H9 (cell line): ENCODE data around the gene ZNF10. TPM values are rescaled to one million over a fixed set of nuclear protein-coding genes. Genes with fewer than 3 reads are reported as not detected.

ENCODE experiments used
- DNase-seq: peaks from one replicate; pipeline ENCODE4 v3.0.0-alpha.2; 2017
- H2AFZ ChIP-seq: one replicate; pipeline ENCODE4 v1.6.1; 2013; ENCODE audit warnings: mild to moderate bottlenecking, low read length, control low read depth, moderate library complexity
- H2AK5ac ChIP-seq: 2 replicates; pipeline ENCODE4 v1.6.1; 2013; ENCODE audit warnings: low read length, control low read depth, mixed read lengths; ENCODE audit not compliant: insufficient read length
- H2BK120ac ChIP-seq: one replicate; pipeline ENCODE4 v1.6.1; 2013; ENCODE audit warnings: low read depth, mild to moderate bottlenecking, low read length, control low read depth, inconsistent platforms; ENCODE audit not compliant: poor library complexity, severe bottlenecking
- H2BK12ac ChIP-seq: 2 replicates; pipeline ENCODE4 v1.6.1; 2013; ENCODE audit warnings: low read length, control low read depth, mixed read lengths, low read depth; ENCODE audit not compliant: insufficient read length
- H2BK15ac ChIP-seq: 2 replicates; pipeline ENCODE4 v1.6.1; 2013; ENCODE audit warnings: low read depth, low read length, control low read depth
- H2BK20ac ChIP-seq: one replicate; pipeline ENCODE4 v1.6.1; 2013; ENCODE audit warnings: low read depth, mild to moderate bottlenecking, low read length, control low read depth, inconsistent platforms; ENCODE audit not compliant: poor library complexity, severe bottlenecking
- H2BK5ac ChIP-seq: 2 replicates; pipeline ENCODE4 v1.6.1; 2013; ENCODE audit warnings: low read length, control low read depth, mixed read lengths; ENCODE audit not compliant: insufficient read length
- H3K14ac ChIP-seq: 2 replicates; pipeline ENCODE4 v1.6.1; 2013; ENCODE audit warnings: low read length, control low read depth; ENCODE audit not compliant: insufficient read depth
- H3K18ac ChIP-seq: 2 replicates; pipeline ENCODE4 v1.6.1; 2013; ENCODE audit warnings: low read depth, mild to moderate bottlenecking, mixed read lengths, low read length, control low read depth; ENCODE audit not compliant: insufficient read length
- H3K23ac ChIP-seq: 2 replicates; pipeline ENCODE4 v1.6.1; 2013; ENCODE audit warnings: low read length, control low read depth, mixed read lengths, low read depth; ENCODE audit not compliant: insufficient read length
- H3K23me2 ChIP-seq: 2 replicates; pipeline ENCODE4 v1.6.1; 2013; ENCODE audit warnings: low read depth, mild to moderate bottlenecking, mixed read lengths, low read length, control low read depth; ENCODE audit not compliant: insufficient read length, poor library complexity, severe bottlenecking
- H3K27ac ChIP-seq: 2 replicates; pipeline ENCODE4 v1.5.1; 2013; ENCODE audit warnings: low read length, control low read depth, mixed read lengths, low read depth; ENCODE audit not compliant: insufficient read length
- H3K27me3 ChIP-seq: 2 replicates; pipeline ENCODE4 v1.6.1; 2013; ENCODE audit warnings: low read length, control low read depth, inconsistent platforms; ENCODE audit not compliant: insufficient read depth
- H3K4ac ChIP-seq: 2 replicates; pipeline ENCODE4 v1.6.1; 2013; ENCODE audit warnings: low read depth, mild to moderate bottlenecking, control low read depth, inconsistent platforms, low read length, moderate library complexity
- H3K4me1 ChIP-seq: 2 replicates; pipeline ENCODE4 v1.6.1; 2013; ENCODE audit warnings: low read length, control low read depth, inconsistent platforms; ENCODE audit not compliant: insufficient read depth
- H3K4me2 ChIP-seq: 2 replicates; pipeline ENCODE4 v1.6.1; 2013; ENCODE audit warnings: low read length, control low read depth, mixed read lengths; ENCODE audit not compliant: insufficient read length, insufficient read depth
- H3K56ac ChIP-seq: 2 replicates; pipeline ENCODE4 v1.6.1; 2013; ENCODE audit warnings: low read depth, mild to moderate bottlenecking, mixed read lengths, low read length, control low read depth; ENCODE audit not compliant: insufficient read length
- H3K79me1 ChIP-seq: 2 replicates; pipeline ENCODE4 v1.6.1; 2013; ENCODE audit warnings: low read depth, mild to moderate bottlenecking, moderate library complexity, low read length, control low read depth, inconsistent platforms; ENCODE audit not compliant: insufficient read depth, poor library complexity, severe bottlenecking
- H3K79me2 ChIP-seq: 2 replicates; pipeline ENCODE4 v1.6.1; 2013; ENCODE audit warnings: low read length, control low read depth, inconsistent platforms; ENCODE audit not compliant: insufficient read depth
- H3K9ac ChIP-seq: 2 replicates; pipeline ENCODE4 v1.6.1; 2013; ENCODE audit warnings: low read length, control low read depth, mixed read lengths; ENCODE audit not compliant: insufficient read length; ENCODE audit errors: extremely low read depth
- H3K9me3 ChIP-seq: one replicate; pipeline ENCODE4 v1.6.1; 2013; ENCODE audit warnings: low read depth, low read length, inconsistent platforms; ENCODE audit not compliant: control insufficient read depth
- H3T11ph ChIP-seq: one replicate; pipeline ENCODE4 v1.6.1; 2013; ENCODE audit warnings: mild to moderate bottlenecking, low read length, control low read depth, inconsistent platforms
- H4K20me1 ChIP-seq: one replicate; pipeline ENCODE4 v1.6.1; 2013; ENCODE audit not compliant: control insufficient read depth, insufficient read length, insufficient read depth
- H4K5ac ChIP-seq: 2 replicates; pipeline ENCODE4 v1.6.1; 2013; ENCODE audit warnings: low read depth, mild to moderate bottlenecking, mixed read lengths, low read length, control low read depth; ENCODE audit not compliant: insufficient read length
- H4K8ac ChIP-seq: replicated peaks from 2 replicates; pipeline ENCODE4 v1.6.1; 2013; ENCODE audit warnings: low read length, control low read depth, mixed read lengths, low read depth; ENCODE audit not compliant: insufficient read length
- H4K91ac ChIP-seq: 2 replicates; pipeline ENCODE4 v1.6.1; 2013; ENCODE audit warnings: low read depth, mild to moderate bottlenecking, moderate library complexity, mixed read lengths, low read length, control low read depth; ENCODE audit not compliant: insufficient read length
- H3K27ac Mint-ChIP-seq, 3 experiments: 2 replicates in 2 of 3; 3 replicates in 1 of 3; pipeline ENCODE4 v1.8.0; 2020 to 2021; ENCODE audit warnings: mixed read lengths in 3 of 3, mild to moderate bottlenecking in 1 of 3, moderate library complexity in 1 of 3
- H3K27me3 Mint-ChIP-seq: 2 replicates; pipeline ENCODE4 v1.8.0; 2021; ENCODE audit warnings: low read depth, mild to moderate bottlenecking, moderate library complexity, mixed read lengths
- H3K36me3 Mint-ChIP-seq, 3 experiments: 2 replicates in 2 of 3; 3 replicates in 1 of 3; pipeline ENCODE4 v1.8.0; 2020 to 2021; ENCODE audit warnings: low read depth in 3 of 3, mixed read lengths in 3 of 3; ENCODE audit not compliant: insufficient read depth in 1 of 3
- H3K4me1 Mint-ChIP-seq, 2 experiments: 2 replicates each; pipeline ENCODE4 v1.8.0; 2020; ENCODE audit warnings: mixed read lengths in 2 of 2
- H3K4me3 Mint-ChIP-seq, 2 experiments: 2 replicates in 1 of 2; 3 replicates in 1 of 2; pipeline ENCODE4 v1.8.0; 2020 to 2021; ENCODE audit warnings: mild to moderate bottlenecking in 2 of 2, mixed read lengths in 2 of 2, moderate library complexity in 1 of 2
- H3K9me3 Mint-ChIP-seq, 2 experiments: 2 replicates in 1 of 2; 3 replicates in 1 of 2; pipeline ENCODE4 v1.8.0; 2020; ENCODE audit warnings: mild to moderate bottlenecking in 2 of 2, mixed read lengths in 2 of 2, moderate library complexity in 1 of 2
- WGBS: extraction: QIAGEN DNeasy Blood & Tissue Kit; methylation state at CpG from one replicate; pipeline ENCODE4 v1.1.7; 2013; ENCODE audit warnings: missing lambda C conversion rate, low lambda C conversion rate, mixed read lengths; ENCODE audit not compliant: insufficient read length; ENCODE audit errors: extremely low coverage; 5-methylcytosine and 5-hydroxymethylcytosine counted together
- total RNA-seq: library from RNA; stranded (reverse); gene quantifications from 2 replicates; pipeline ENCODE4 v1.2.1, GENCODE V29; 2021
- TF ChIP-seq, protein P1 (sequence below): fragments of 200-600 bp; sonication (generic); conservative IDR thresholded peaks from 3 replicates; pipeline ENCODE4 v1.8.0; 2021; ENCODE audit warnings: antibody characterized with exemption, mild to moderate bottlenecking

The ZNF10 gene
- total RNA-seq, 1 experiment from 2014 or later: 15.3 TPM

DNA sequence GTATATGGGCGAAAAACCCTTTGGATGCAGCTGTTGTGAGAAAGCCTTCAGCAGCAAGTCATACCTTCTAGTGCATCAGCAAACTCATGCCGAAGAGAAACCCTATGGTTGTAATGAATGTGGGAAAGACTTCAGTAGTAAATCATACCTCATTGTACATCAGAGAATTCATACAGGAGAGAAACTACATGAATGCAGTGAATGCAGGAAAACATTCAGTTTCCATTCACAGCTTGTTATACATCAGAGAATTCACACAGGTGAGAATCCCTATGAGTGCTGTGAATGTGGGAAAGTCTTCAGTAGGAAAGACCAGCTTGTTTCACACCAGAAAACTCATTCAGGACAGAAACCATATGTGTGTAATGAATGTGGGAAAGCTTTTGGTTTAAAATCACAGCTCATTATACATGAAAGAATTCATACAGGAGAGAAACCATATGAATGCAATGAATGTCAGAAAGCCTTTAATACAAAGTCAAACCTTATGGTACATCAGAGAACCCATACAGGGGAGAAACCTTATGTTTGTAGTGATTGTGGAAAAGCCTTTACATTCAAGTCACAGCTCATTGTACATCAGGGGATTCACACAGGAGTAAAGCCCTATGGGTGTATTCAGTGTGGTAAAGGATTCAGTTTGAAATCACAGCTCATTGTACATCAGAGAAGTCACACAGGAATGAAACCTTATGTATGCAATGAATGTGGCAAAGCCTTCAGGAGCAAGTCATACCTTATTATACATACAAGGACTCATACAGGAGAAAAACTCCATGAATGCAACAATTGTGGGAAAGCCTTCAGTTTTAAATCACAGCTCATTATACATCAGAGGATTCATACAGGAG, 72.3 kb downstream of the ZNF10 start:
- Histone ChIP-seq H3K79me2 (no peaks in the 10 kb centered on the region), H3K9me3 (peaks cover 63% of the 10 kb centered on the region), H3K56ac (no peak overlapping the region), H4K8ac (no peak overlapping the region), H3K23me2 (no peaks in the 10 kb centered on the region), H3K14ac (no peak overlapping the region), H2BK20ac (no peak overlapping the region), H4K5ac (no peak overlapping the region), H3K27me3 (no peaks in the 10 kb centered on the region), H3K9ac (no peak overlapping the region), H4K91ac (no peak overlapping the region), H2BK5ac (no peak overlapping the region), H3K4me1 (no peaks in the 10 kb centered on the region), H3K4ac (no peak overlapping the region), H2AFZ (no peak overlapping the region), H3K4me2 (no peak overlapping the region), H2BK15ac (no peak overlapping the region), H3K79me1 (no peaks in the 10 kb centered on the region), H2AK5ac (no peak overlapping the region), H3K23ac (no peak overlapping the region), H2BK120ac (no peak overlapping the region), H3K27ac (no peak overlapping the region), H2BK12ac (no peak overlapping the region), H3K18ac (no peak overlapping the region), H4K20me1 (no peaks in the 10 kb centered on the region), H3T11ph (no peak overlapping the region)
- no peak overlapping the region for H3K27ac Mint-ChIP-seq
- no peak for DNase-seq
- H3K4me3 Mint-ChIP-seq: no peak overlapping the region
- H3K9me3 Mint-ChIP-seq: peaks cover 82 to 83% of the 10 kb centered on the region in 2 experiments
- no CpG with 5 or more reads among the region's 2 CpGs for WGBS
- H3K27me3 Mint-ChIP-seq: peaks cover 16% of the 10 kb centered on the region
- TF ChIP-seq, protein P1, sequence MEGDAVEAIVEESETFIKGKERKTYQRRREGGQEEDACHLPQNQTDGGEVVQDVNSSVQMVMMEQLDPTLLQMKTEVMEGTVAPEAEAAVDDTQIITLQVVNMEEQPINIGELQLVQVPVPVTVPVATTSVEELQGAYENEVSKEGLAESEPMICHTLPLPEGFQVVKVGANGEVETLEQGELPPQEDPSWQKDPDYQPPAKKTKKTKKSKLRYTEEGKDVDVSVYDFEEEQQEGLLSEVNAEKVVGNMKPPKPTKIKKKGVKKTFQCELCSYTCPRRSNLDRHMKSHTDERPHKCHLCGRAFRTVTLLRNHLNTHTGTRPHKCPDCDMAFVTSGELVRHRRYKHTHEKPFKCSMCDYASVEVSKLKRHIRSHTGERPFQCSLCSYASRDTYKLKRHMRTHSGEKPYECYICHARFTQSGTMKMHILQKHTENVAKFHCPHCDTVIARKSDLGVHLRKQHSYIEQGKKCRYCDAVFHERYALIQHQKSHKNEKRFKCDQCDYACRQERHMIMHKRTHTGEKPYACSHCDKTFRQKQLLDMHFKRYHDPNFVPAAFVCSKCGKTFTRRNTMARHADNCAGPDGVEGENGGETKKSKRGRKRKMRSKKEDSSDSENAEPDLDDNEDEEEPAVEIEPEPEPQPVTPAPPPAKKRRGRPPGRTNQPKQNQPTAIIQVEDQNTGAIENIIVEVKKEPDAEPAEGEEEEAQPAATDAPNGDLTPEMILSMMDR: no peak
- H3K4me1 Mint-ChIP-seq: no peaks in the 10 kb centered on the region
- H3K36me3 Mint-ChIP-seq: peaks cover 66 to 79% (median 68%) of the 10 kb centered on the region in 3 experiments
